Fibroblast of skin of left biceps (primary cell): Measurements from ENCODE around the gene PADI4.

Experiments used
- DNase-seq, 2 experiments: peaks; one replicate each; pipeline ENCODE4 v3.0.0-alpha.2; 2013; ENCODE audit warnings: low read depth in 2 of 2

Gene PADI4

DNA sequence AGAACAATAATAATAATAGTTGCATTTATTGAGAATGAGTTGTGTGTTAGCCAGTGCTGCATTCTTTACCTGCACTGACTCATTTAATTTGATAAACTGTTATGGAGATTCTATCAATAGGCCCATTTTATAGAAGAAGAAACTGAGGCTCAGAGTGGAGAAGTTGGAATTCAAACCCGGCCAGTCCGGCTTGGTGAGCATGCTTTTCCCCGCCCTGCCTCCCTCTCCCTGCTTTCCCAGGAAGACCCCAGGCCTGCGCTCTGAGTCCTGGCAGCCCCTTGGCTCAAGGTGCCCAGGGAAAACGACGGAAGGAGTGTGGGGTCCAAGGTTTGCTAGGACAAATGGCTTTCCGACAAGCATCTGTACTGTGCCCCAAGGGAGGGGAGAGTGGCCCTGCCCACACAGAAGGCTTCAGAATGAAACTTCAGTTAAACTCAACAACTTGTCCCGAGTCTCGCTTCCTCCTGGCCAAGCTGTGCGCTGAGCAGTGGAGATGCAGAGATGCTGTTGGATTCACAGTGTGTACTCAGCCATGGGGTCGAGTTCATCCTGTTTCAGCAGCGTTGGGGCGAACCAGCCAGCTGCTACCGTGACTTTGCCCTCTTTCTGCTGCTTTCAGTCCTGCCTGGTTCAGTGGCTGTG lies 40.7 kb downstream of the PADI4 start:
- DNase-seq = no peak

DNA sequence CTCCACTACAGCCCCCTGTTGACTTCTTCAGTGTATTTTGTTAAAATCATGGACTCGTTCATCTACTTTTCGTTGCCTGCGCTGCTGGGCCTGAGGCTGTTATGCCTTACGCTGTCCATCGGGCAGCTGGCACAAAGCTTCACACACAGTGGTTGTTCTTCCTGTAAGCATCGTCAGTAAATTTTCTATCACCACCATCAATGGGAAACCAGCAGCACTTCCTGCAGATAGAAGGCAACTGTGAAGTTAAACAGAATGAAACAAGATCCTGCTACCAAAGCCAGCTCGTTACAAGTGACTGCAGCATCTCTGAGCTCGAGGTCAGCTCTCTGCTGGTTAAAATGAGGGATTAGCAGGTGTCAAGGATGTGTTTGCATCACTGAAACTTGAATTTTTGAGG lies 42.1 kb downstream of the PADI4 start:
- no peak for DNase-seq

DNA sequence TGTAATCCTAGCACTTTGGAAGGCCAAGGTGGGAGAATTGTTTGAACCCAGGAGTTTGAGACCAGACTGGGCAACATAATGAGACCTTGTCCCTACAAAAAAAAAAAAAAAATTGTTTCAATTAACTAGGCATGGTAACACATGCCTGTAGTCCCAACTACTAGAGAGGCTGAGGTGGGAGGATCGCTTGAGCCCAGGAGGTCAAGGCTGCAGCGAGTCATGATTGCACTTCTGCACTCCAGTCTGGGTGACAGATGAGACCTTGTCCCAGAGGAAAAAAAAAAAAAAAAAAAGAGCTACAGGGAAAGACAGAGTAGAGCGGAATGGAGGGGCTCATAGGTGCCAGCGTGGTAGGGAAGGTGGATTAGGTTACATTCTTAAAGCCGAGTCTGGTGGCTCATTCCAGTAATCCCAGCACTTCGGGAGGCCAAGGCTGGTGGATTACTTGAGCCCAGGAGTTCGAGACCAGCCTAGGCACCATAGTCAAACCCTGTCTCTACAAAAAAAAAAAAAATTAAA lies 43.0 kb downstream of the PADI4 start:
- DNase-seq = no peak

DNA sequence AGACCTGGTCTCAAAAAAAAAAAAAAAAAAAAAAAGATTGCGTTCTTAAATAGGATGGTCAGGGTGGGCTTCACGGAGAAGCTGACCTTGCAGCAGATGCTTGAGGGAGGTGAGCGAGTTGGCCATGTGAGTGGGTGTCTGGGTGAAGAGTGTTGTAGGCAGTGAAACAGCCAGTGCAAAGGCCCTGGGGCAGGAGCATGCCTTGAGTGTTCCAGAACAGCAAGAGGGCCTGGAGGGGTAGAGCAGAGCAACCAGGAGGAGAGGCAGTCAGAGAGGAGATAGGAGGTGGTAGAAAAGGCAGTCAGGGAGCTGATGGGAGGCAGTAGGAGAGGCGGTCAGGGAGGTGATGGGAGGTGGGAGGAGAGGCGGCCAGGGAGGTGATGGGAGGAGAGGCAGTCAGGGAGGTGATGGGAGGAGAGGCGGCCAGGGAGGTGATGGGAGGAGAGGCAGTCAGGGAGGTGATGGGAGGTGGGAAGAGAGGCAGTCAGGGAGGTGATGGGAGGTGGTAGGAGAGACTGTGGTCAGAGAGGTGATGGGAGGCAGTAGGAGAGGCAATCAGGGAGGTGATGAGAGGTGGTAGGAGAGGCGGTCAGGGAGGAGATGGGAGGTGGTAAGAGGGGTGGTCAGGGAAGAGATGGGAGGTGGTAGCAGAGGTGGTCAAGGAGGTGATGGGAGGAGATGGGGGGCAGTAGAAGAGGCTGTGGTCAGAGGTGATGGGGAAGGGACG lies 43.8 kb downstream of the PADI4 start:
- no peak for DNase-seq

DNA sequence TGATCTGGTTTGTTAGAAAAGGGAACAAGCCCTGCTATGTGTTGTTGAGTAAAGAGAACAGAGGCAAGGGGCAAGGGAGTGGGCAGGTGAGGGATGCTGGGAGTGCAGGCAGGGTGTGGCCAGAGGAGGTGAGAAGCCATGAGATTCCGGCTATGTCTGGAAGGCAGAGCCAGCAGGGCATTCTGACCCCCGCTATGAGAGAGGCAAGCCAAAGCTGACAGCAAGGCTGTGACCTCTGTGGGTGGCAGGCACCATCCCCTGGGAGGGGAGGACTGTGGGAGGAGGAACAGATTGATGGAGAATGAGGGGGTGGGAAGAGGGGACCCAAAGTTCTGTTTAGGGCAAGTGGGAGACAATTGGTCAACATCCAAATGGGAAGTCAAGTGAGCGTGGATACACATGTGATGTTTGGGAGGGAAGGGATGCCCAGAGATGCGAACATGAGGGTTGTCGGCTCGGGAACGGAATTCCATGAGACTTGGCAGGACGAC lies 44.5 kb downstream of the PADI4 start:
- no peak for DNase-seq

DNA sequence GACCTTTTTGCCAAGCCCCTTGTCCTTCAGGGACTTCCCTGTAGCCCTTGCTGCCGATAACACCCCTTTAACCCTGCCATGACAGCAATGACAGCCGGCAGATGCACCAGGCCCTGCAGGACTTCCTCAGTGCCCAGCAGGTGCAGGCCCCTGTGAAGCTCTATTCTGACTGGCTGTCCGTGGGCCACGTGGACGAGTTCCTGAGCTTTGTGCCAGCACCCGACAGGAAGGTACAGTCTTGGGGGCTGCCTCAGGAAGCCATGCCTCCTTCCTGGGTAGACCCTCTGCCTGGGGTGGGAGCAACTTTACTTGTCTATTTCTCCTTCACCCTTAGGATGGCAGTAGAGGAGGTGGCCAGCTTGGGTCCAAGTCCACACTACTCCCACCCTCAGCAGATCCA lies 47.9 kb downstream of the PADI4 start:
- DNase-seq = no peak

DNA sequence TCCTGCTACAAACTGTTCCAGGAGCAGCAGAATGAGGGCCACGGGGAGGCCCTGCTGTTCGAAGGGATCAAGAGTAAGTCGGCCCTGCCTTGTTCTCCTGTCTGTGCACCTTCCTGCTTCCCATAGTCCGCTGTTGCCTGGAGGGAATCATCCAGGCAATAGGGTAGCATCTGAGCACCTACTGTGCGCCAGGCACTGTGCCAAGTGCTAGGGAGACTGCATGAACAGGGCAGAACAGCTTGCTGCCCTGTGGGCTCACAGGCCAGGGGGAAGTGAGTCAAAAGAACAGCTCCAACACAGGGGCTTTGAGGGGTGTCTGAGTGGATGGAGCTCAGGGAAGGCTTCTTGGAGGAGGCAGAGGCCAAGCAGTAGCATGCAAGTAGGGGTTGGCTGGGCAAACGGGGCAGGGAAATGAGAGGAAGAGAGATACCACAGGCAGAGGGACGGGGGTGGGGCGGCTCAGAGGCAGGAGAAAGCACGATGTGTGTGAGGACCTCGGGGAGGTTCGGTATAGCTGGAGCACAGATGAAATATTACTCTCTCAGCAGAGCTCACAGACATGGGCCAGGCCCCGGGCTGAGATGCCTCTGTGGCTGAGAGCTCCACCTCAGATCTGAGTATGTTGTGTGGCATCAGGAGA lies 48.5 kb downstream of the PADI4 start:
- DNase-seq = no peak

DNA sequence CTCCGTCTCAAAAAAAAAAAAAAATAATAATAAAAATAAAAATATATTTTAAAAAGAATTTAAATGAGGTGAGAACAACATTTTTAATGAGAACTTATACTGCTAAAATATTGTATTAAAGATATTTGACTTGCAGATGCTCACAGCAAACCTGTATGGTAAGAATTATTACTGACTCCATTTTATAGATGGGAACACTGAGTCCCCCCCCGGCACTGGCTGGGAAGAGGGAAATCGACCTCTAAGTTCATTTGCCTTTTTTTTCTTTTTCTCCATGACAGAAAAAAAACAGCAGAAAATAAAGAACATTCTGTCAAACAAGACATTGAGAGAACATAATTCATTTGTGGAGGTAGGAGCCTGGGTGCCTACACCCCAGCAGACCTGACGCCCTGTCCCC lies 50.6 kb downstream of the PADI4 start:
- no peak for DNase-seq

DNA sequence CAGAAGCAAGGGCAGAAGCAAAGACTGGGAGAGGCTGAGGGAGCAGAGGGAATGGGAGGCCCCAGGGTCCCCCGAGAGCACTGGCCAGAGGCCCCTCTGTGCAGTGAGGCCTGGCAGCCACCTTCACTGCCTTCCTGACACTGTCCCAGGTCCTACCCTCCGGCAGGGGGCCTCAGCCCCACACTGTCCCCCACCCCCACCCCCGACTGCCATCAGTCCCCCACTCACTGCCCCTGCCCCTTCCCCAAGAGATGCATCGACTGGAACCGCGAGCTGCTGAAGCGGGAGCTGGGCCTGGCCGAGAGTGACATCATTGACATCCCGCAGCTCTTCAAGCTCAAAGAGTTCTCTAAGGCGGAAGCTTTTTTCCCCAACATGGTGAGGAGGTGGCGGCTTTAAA lies 51.0 kb downstream of the PADI4 start:
- no peak for DNase-seq

DNA sequence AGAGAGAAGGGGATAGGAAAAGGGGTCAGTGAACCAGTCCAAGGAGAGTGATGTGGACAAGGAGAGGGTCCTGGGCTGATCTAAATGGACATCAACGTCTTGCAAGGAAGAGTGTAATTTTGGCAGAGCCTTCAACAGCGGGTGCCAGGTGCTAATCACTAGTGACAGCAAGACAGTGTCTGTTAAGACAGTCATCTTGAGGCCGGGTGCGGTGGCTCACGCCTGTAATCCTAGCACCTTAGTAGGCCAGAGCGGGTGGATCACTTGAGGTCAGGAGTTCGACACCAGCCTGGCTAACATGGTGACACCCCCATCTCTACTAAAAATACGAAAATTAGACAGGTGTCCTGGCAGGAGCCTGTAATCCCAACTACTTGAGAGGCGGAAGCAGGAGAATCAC lies 51.8 kb downstream of the PADI4 start:
- no peak for DNase-seq

DNA sequence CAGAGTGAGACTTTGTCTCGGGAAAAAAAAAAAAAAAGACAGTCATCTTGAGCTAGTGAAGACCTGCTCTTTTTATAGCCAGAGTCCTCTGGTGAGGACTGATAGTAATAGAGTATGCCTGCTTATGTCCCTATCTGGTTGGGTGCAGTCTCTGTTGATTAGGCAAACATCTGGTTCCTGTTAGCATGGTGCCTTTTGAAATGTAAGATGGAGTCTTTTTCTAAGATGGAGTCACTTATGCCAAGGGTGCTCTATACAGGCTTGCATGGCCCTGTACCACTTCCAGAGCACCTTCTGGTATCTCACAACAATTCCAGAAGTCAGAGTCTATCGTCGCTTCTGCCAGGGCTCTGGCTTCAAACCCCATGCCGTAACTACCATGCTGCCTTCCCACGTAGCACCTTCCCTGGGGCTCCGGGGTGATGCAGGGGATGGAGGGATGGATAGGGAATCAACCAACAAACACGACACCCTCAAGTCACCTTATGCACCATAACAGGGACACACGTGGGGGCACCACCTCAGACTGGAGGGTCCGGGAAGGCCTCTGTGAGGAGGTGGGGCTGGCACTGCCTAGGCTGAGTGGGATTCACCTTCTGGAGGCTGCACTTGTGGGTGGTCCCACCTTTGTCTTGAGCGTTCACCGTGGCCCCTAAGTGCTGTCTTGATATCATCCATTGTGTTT lies 52.4 kb downstream of the PADI4 start:
- DNase-seq = no peak

DNA sequence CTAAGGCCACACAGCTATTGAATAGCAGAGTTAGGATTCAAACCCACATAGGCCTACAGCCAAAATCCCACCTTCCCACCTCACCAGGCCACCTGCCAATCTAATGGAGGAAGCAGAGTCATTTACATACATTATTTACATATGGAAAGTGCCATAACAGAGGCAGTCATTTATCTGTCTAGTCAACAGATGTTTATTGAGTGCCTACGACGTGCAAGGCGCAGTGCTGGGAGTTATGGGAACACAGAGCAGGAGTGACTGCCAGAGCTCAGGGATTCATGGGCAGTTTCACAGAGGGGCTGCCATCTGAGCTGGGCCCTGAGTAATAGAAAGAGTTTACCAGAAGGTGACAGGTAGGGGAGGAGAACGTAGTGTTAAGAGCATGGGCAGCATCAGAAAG lies 53.7 kb downstream of the PADI4 start:
- DNase-seq = no peak

DNA sequence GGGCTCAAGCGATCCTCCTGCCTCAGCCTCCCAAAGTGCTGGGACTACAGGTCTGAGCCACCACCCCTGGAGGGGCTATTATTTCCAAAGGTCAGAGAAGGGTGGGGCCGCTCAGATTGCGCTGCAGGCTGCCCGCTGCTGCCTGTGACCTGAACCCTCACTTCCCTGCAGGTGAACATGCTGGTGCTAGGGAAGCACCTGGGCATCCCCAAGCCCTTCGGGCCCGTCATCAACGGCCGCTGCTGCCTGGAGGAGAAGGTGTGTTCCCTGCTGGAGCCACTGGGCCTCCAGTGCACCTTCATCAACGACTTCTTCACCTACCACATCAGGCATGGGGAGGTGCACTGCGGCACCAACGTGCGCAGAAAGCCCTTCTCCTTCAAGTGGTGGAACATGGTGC lies 55.4 kb downstream of the PADI4 start:
- no peak for DNase-seq

DNA sequence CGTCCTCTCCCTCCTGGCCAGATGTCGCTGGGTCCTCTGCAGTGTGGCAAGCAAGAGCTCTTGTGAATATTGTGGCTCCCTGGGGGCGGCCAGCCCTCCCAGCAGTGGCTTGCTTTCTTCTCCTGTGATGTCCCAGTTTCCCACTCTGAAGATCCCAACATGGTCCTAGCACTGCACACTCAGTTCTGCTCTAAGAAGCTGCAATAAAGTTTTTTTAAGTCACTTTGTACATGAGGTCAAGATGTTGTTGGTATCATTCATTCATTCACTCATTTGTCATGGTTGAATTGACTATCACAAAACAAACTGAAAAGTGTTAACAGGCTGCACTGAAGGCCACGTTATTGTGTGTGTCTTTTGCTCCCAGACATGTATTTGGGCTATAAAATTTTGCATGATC lies 55.8 kb downstream of the PADI4 start:
- no peak for DNase-seq

DNA sequence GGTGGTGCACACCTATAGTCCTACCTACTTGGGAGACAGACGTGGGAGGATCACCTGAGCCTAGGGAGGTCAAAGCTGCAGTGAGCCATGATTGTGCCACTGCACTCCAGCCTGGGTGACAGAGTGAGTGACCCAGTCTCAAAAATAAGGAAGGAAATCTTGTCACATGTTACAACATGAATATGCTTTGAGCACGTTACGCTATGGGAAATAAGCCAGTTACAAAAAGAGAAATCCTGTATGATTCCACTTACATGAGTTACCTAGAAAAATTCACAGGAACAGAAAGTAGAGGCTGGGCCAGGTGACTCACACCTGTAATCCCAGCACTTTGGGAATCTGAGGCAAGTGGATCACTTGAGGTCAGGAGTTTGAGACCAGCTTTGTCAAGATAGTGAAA lies 57.3 kb downstream of the PADI4 start:
- DNase-seq = no peak

DNA sequence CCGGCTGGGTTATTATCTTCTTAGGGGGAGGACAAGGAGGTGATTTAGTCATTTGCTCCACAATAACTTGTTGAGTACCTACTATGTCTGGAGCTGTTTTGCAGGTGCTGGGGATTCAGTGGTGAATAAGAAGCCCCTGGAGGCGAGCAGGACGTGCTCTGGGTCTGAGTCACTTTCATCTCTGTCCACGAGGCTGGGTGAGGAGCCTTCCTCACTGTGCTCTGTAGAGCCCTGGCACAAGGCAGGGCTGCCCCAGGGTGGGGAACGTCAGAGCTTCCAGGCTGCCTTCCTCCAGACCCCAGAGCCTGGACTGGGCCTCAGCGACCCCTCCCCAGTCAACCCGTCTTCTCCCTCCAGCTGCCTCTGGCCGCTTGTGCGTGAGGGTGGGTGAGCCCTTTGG lies 61.5 kb downstream of the PADI4 start:
- DNase-seq = no peak

DNA sequence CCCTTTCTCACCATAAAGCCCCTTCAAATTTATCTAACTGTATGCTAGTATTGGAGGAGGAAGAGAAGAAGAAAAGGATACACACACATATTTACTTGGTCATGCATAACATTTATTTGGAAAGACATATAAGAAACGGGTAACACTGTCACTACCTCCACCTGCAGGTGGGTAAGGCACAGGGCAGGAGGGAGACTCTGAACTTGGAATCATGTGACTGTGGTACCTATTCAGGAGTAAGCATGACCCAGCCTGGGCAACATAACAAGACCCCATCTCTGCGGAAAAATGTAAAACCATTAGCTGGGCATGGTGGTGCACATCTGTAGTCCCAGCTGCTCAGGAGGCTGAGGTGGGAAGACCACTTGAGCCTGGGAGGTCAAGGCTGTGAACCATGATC lies 62.6 kb downstream of the PADI4 start:
- DNase-seq = no peak

DNA sequence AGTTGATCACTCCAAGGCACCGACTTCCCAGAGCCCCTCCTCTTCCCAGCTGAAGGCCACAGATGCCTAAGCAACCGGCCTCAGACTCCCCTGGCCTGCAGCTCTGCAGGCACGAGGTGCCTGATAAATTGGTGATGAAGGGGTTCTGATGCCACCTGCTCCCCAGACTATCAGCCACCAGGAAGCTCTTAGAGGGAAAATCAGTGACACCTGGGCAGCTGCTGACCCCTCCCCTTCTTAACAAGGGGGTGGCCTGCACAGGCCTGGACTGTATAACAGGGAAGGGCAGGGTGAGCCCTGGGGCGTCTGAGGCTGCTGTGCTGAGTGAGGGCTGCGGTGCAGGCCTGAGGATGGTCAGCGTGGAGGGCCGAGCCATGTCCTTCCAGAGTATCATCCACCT lies 63.9 kb downstream of the PADI4 start, which contains the start of gene PADI6:
Gene PADI6, plus strand, starts transcription at position 301 of the 400 bp plus-strand sequence. Its CDS starts 50 bp downstream, at position 351.
- DNase-seq = no peak

DNA sequence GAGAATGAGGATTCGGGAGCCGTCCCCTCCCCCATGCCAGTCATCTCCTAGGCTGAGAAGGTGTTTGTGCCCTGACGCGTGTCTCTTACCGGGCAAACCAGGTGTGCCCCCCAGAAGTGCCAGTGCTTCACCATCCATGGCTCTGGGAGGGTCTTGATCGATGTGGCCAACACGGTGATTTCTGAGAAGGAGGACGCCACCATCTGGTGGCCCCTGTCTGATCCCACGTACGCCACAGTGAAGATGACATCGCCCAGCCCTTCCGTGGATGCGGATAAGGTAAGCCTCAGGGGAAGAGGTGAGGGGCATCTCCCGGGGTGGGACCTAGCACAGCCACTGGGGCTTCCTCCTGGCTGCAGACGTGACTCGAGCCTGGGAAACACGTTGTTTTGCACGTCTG lies 65.0 kb downstream of the PADI4 start:
- no peak for DNase-seq

DNA sequence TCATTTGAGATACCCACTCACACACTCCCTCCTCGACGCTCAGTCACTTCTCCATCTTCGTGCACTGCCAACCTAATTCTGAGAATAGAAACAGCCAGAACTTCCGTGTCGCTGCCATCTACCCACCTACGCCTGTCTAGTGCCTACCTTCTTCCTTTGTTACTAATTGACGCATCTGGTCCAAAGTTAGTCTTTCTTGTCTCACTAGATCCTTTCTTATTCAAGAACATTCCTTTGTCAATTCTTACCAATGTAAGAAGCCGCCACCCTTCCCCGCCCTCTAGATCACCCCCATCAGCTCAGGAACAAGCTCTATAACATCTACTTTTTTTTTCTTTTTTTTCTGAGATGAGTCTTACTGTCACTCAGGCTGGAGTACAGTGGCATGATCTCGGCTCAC lies 67.7 kb downstream of the PADI4 start:
- no peak for DNase-seq

DNA sequence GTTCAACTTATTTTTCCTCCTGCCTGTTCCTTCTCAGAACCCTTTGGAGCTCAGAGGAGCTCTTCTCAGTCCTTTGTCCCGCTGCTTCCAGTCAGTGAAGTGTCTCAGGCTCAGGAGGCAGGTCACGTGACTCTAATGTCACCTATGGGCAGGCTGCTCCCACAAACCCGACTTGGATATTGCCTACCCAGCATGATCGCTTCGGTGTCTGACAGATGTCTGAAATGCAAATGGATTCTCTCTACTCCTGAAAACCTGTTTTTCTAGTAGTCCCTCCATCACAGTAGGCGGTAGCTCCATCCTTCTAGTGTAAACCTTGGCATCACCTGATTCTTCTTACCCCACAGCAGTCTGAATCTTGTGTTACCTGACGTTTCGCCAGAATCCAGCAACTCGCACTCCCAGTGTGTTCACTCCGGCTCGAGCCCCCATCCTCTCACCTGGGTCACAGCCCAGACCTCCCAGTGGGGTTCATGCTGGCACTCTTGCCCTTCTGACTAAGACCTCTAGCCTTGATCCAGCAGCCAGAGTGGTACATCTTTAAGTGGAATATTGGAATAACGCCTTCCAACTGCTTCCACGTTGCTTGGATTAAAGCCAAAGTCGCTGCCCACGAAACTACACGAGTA lies 69.4 kb downstream of the PADI4 start:
- DNase-seq = no peak

DNA sequence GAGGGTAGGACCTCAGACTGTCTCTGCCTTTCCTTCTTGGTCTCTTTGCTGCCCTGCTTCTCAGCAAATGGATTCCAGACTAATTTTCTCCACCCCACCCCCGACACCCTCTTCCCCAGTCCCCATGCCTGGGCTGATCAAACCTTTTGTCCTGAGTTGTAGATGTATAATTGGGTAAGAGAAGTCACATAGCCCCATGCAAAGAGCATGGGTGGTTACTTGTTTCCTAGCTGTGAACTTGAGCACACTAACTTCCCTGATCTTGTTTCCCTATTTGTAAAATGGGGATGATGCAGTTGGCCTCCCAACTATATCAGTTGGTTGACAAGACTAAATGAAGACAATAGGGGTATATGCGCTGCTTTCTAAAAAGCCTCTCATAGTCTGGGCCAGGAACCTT lies 73.2 kb downstream of the PADI4 start:
- no peak for DNase-seq
